CD4-positive, alpha-beta memory T cell (primary cell): ENCODE results near the gene RPP14. TPM values are rescaled to one million over a fixed set of nuclear protein-coding genes. Genes with fewer than 3 reads are reported as not detected.

Source experiments
- CTCF ChIA-PET: fragments of 350-600 bp; sonication (Branson Sonifier 250); formaldehyde crosslinking; loops from one replicate; lab custom pipeline; 2021; ENCODE audit warnings: inconsistent platforms; ENCODE audit not compliant: partially characterized antibody; lab: Charles Lee
- POLR2A ChIA-PET: fragments of 350-600 bp; sonication (Branson Sonifier 250); formaldehyde crosslinking; loops from one replicate; lab custom pipeline; 2021; ENCODE audit not compliant: partially characterized antibody; lab: Charles Lee
- DNase-seq, 5 donors: peaks; one replicate each; pipeline versions ENCODE4 v3.0.0 to v3.0.0-alpha.2; 2020 to 2022; ENCODE audit warnings: mixed read lengths in 1 of 5
- H3K27ac ChIP-seq: one replicate; pipeline ENCODE4 v1.7.0; 2013; ENCODE audit warnings: low read depth, low read length
- H3K27me3 ChIP-seq: 2 replicates; pipeline ENCODE4 v1.7.0; 2013; ENCODE audit warnings: mild to moderate bottlenecking, low read length, moderate library complexity; ENCODE audit not compliant: insufficient read depth
- H3K36me3 ChIP-seq: 2 replicates; pipeline ENCODE4 v1.7.0; 2013; ENCODE audit warnings: mild to moderate bottlenecking, low read length, moderate library complexity; ENCODE audit not compliant: insufficient read depth
- H3K4me1 ChIP-seq: 2 replicates; pipeline ENCODE4 v1.7.0; 2013; ENCODE audit warnings: mild to moderate bottlenecking, low read length, moderate library complexity; ENCODE audit not compliant: insufficient read depth
- H3K4me3 ChIP-seq, 2 donors: one replicate each; pipeline ENCODE4 v1.7.0; 2013; ENCODE audit warnings: low read length in 2 of 2, mild to moderate bottlenecking in 1 of 2
- H3K9me3 ChIP-seq, 2 donors: one replicate each; pipeline ENCODE4 v1.7.0; 2013; ENCODE audit warnings: low read length in 2 of 2, control low read depth in 1 of 2; ENCODE audit not compliant: control insufficient read depth in 1 of 2
- H3K27ac Mint-ChIP-seq, 7 donors: one replicate each; pipeline ENCODE4 v1.8.0; 2020 to 2021; ENCODE audit warnings: mixed read lengths in 7 of 7, mild to moderate bottlenecking in 6 of 7, inconsistent platforms in 3 of 7, moderate library complexity in 3 of 7
- H3K27me3 Mint-ChIP-seq, 2 donors: one replicate each; pipeline ENCODE4 v1.8.0; 2020 to 2021; ENCODE audit warnings: mixed read lengths in 2 of 2
- H3K36me3 Mint-ChIP-seq, 2 donors: one replicate each; pipeline ENCODE4 v1.8.0; 2020 to 2021; ENCODE audit warnings: mixed read lengths in 2 of 2, inconsistent platforms in 1 of 2, mild to moderate bottlenecking in 1 of 2
- H3K4me1 Mint-ChIP-seq, 4 donors: one replicate each; pipeline ENCODE4 v1.8.0; 2020 to 2021; ENCODE audit warnings: mixed read lengths in 4 of 4, mild to moderate bottlenecking in 1 of 4
- H3K4me3 Mint-ChIP-seq, 8 donors: one replicate each; pipeline ENCODE4 v1.8.0; 2020 to 2021; ENCODE audit warnings: mixed read lengths in 8 of 8, mild to moderate bottlenecking in 7 of 8, moderate library complexity in 6 of 8, inconsistent platforms in 3 of 8
- H3K9me3 Mint-ChIP-seq, 8 donors: one replicate each; pipeline ENCODE4 v1.8.0; 2020 to 2021; ENCODE audit warnings: mixed read lengths in 8 of 8, mild to moderate bottlenecking in 5 of 8, inconsistent platforms in 3 of 8, moderate library complexity in 1 of 8
- intact Hi-C: fragments of 100-400 bp; cut with micrococcal nuclease; formaldehyde crosslinking; loops from one replicate; pipeline ENCODE4 v1.15.1; 2023
- polyA plus RNA-seq, 2 donors: library from polyadenylated mRNA; unstranded; fragments of 300-500 nt; fragmentation: Illumina TruSeq; gene quantifications; one replicate each; pipeline ENCODE4 v1.2.3, GENCODE V29; 2021
- total RNA-seq, 2 experiments: library from RNA; stranded (reverse); gene quantifications; one replicate each; pipeline ENCODE4 v1.2.3, GENCODE V29; 2021

The RPP14 gene
- total and polyA plus RNA-seq, 4 experiments from 2014 or later = 6.1 to 15.4 (median 10.7) TPM

- Histone ChIP-seq H3K9me3 (no peaks in the 10 kb centered on the region), H3K27me3 (no peaks in the 10 kb centered on the region), H3K4me1 (peaks cover 18% of the 10 kb centered on the region), H3K36me3 (no peaks in the 10 kb centered on the region), H3K27ac (no peak overlapping the region), H3K4me3 (no peak overlapping the region)
- Mint-ChIP-seq H3K36me3 (peaks cover 0 to 12% of the 10 kb centered on the region in 2 donors), H3K4me3 (peak overlapping the region in 1 of 8 donors; percentile 7), H3K27ac (peak overlapping the region; percentile 58 to 87 (median 77)), H3K9me3 (no peaks in the 10 kb centered on the region), H3K27me3 (no peaks in the 10 kb centered on the region), H3K4me1 (peaks cover 7 to 23% (median 16%) of the 10 kb centered on the region in 4 donors)
- no peak for DNase-seq
- intact Hi-C loops = no loop called here
- POLR2A ChIA-PET = interaction anchor here (1.4 kb wide), 1 partner anchor 109 kb away, joined by 4 read pairs; no protein-coding TSS in a partner anchor
- CTCF ChIA-PET = interaction anchor here (1.2 to 7.0 kb wide), 4 partner anchors 16 to 210 kb away, joined by 3 to 62 read pairs (median 4); partner anchors contain the start of genes HTD2 and RPP14
Observed at GRCh38 chr3:58323529-58324390, 17.7 kb downstream of the RPP14 start.

- DNase-seq = peak; percentile 15 to 51 (median 39)
- Mint-ChIP-seq H3K9me3 (no peaks in the 10 kb centered on the region), H3K4me1 (peaks cover 7 to 25% (median 17%) of the 10 kb centered on the region in 4 donors), H3K27ac (peak overlapping the region; percentile 76 to 87 (median 79)), H3K36me3 (peaks cover 0 to 5% of the 10 kb centered on the region in 2 donors), H3K4me3 (peak overlapping the region in 1 of 8 donors; percentile 7), H3K27me3 (no peaks in the 10 kb centered on the region)
- no peaks in the 10 kb centered on the region for H3K27me3 ChIP-seq
- peaks cover 18% of the 10 kb centered on the region for H3K4me1 ChIP-seq
- ChIA-PET CTCF (interaction anchor here (1.2 to 7.0 kb wide), 4 partner anchors 16 to 209 kb away, joined by 3 to 62 read pairs (median 4); partner anchors contain the start of genes HTD2 and RPP14), POLR2A (interaction anchor here (1.4 to 1.6 kb wide), 2 partner anchors 108 to 167 kb away, joined by 3 to 4 read pairs; partner anchors contain the start of gene KCTD6)
- H3K27ac ChIP-seq = no peak overlapping the region
- H3K9me3 ChIP-seq = no peaks in the 10 kb centered on the region
- intact Hi-C loops = no loop called here
- H3K4me3 ChIP-seq = no peak overlapping the region
- no peaks in the 10 kb centered on the region for H3K36me3 ChIP-seq
Observed at GRCh38 chr3:58324391-58325390, 18.6 kb downstream of the RPP14 start.

GRCh38 chr3:58325525-58325992, 19.5 kb downstream of the RPP14 start:
- Histone ChIP-seq H3K4me3 (no peak overlapping the region), H3K36me3 (no peaks in the 10 kb centered on the region), H3K27ac (no peak overlapping the region), H3K4me1 (peaks cover 18% of the 10 kb centered on the region), H3K27me3 (no peaks in the 10 kb centered on the region), H3K9me3 (no peaks in the 10 kb centered on the region)
- intact Hi-C loops = no loop called here
- Mint-ChIP-seq H3K27ac (peak overlapping the region in 4 of 7 donors; percentile 56 to 87 (median 78)), H3K27me3 (no peaks in the 10 kb centered on the region), H3K9me3 (no peaks in the 10 kb centered on the region), H3K4me1 (peaks cover 7 to 26% (median 17%) of the 10 kb centered on the region in 4 donors), H3K4me3 (no peak overlapping the region), H3K36me3 (peaks cover 0 to 1% of the 10 kb centered on the region in 2 donors)
- no peak for DNase-seq
- ChIA-PET POLR2A (interaction anchor here (1.4 to 1.6 kb wide), 2 partner anchors 108 to 166 kb away, joined by 3 to 4 read pairs; partner anchors contain the start of gene KCTD6), CTCF (interaction anchor here (1.5 to 7.0 kb wide), 4 partner anchors 15 to 210 kb away, joined by 3 to 62 read pairs (median 4); partner anchors contain the start of genes HTD2 and RPP14)

GRCh38 chr3:58326267-58326900, 20.3 kb downstream of the RPP14 start:
- Mint-ChIP-seq H3K36me3 (peaks cover 0 to 1% of the 10 kb centered on the region in 2 donors), H3K9me3 (no peaks in the 10 kb centered on the region), H3K27ac (peak overlapping the region in 6 of 7 donors; percentile 9 to 85 (median 70)), H3K27me3 (no peaks in the 10 kb centered on the region), H3K4me3 (no peak overlapping the region), H3K4me1 (peaks cover 7 to 30% (median 18%) of the 10 kb centered on the region in 4 donors)
- Histone ChIP-seq H3K27me3 (no peaks in the 10 kb centered on the region), H3K27ac (no peak overlapping the region), H3K36me3 (no peaks in the 10 kb centered on the region), H3K4me1 (peaks cover 18% of the 10 kb centered on the region), H3K9me3 (no peaks in the 10 kb centered on the region), H3K4me3 (no peak overlapping the region)
- CTCF ChIA-PET = interaction anchor here (1.0 to 7.0 kb wide), 7 partner anchors 9 to 209 kb away, joined by 3 to 62 read pairs (median 5); partner anchors contain the start of genes HTD2, KCTD6 and RPP14
- intact Hi-C loops = no loop called here
- no peak for DNase-seq
- POLR2A ChIA-PET = interaction anchor here (1.6 kb wide), 1 partner anchor 165 kb away, joined by 3 read pairs; the partner anchor contains the start of gene KCTD6

- peaks cover 31% of the 10 kb centered on the region for H3K4me1 ChIP-seq
- no peak overlapping the region for H3K27ac Mint-ChIP-seq
- no peak overlapping the region for H3K27ac ChIP-seq
- peaks cover 0 to 5% of the 10 kb centered on the region in 2 donors for H3K36me3 Mint-ChIP-seq
- H3K4me3 ChIP-seq = no peak overlapping the region
- H3K27me3 ChIP-seq = no peaks in the 10 kb centered on the region
- intact Hi-C loops = no loop called here
- DNase-seq = no peak
- POLR2A ChIA-PET = interaction anchor here (1.7 to 2.7 kb wide), 2 partner anchors 23 to 162 kb away, joined by 3 to 14 read pairs; partner anchors contain the start of genes HTD2, KCTD6 and RPP14
- H3K4me1 Mint-ChIP-seq = peaks cover 14 to 43% (median 28%) of the 10 kb centered on the region in 4 donors
- no peak overlapping the region for H3K4me3 Mint-ChIP-seq
- H3K27me3 Mint-ChIP-seq = no peaks in the 10 kb centered on the region
- H3K36me3 ChIP-seq = no peaks in the 10 kb centered on the region
- no peaks in the 10 kb centered on the region for H3K9me3 Mint-ChIP-seq
- H3K9me3 ChIP-seq = no peaks in the 10 kb centered on the region
- CTCF ChIA-PET = interaction anchor here (2.7 to 5.2 kb wide), 2 partner anchors 23 to 163 kb away, joined by 15 to 50 read pairs; partner anchors contain the start of genes HTD2, KCTD6 and RPP14
Observed at GRCh38 chr3:58329150-58329921, 23.3 kb downstream of the RPP14 start.
